ENCODE data around the gene CUBN. TPM values are rescaled to one million over a fixed set of nuclear protein-coding genes. Genes with fewer than 3 reads are reported as not detected.

CUBN gene
- total RNA-seq, 8 experiments from 2014 or later, result 0.58 to 23.2 (median 1.4) TPM

DNA sequence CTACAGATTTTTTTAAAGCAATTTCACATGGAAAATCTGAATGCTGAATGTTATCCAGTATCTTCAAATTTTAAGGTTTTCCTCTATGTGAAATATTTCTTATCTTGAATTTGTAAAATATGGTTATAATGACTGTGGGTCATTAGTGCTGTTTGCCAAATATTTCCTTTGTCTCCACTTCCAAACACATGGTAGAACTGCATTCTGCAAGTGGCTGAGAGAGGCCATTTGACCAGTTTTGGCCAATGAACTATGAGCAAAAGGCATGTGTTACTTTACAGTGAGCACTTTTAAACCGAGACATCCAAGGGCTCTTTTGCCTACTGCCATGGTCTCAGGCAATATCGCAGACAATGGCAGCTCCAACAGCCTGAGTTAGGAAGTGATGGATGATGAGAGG is 195.2 kb downstream of the CUBN start:
- WGBS, 10 experiments, result 69 to 100% (median 95%) methylated on average over 1 to 2 of the region's 2 CpGs; no CpG with 5 or more reads in 3 of the 10 experiments
- no peak for ATAC-seq (replicated peaks in 6 of 8)
- in situ Hi-C loops (cut with MboI; ENCODE audit: low pct_unique_long_range_greater_than_20kb in 2 of 9, low sequenced_read_pairs in 9 of 9, unreplicated experiment in 9 of 9), result no loop called here
- Histone ChIP-seq H3K4me3 (no peak overlapping the region), H3K27ac (no peak overlapping the region), H3K4me1 (replicated peaks in 1 of 2) (peaks cover 4 to 26% of the 10 kb centered on the region in 2 donors)

DNA sequence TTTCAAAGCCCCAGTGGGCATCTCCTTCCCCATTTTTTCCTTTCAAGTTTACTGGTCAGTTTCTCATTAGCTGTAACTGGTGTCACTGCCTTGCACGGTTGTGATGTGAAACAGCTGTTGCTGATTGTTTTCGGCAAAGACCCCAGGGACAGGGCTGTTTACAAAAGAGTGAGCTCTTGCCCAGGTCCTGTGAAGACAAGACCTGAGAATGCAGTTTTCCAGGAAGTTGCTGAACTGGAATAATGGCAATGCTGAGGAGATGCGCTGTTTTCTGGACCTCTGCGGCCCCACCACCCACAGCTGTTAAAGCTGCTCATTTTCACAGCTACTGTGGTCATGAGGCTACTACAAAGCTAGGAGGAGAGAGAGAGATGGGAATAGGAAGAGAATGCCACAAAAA is 195.8 kb downstream of the CUBN start:
- no peak overlapping the region for H3K27ac ChIP-seq
- H3K4me3 ChIP-seq, result no peak overlapping the region
- 20 to 88% (median 57%) methylated on average over 1 to 4 of the region's 4 CpGs; no CpG with 5 or more reads in 3 of the 10 experiments for WGBS, 10 experiments
- in situ Hi-C loops (cut with MboI; ENCODE audit: low pct_unique_long_range_greater_than_20kb in 2 of 9, low sequenced_read_pairs in 9 of 9, unreplicated experiment in 9 of 9), result no loop called here
- peaks cover 5 to 28% of the 10 kb centered on the region in 2 donors for H3K4me1 ChIP-seq (replicated peaks in 1 of 2)
- no peak for ATAC-seq (replicated peaks in 6 of 8)

DNA sequence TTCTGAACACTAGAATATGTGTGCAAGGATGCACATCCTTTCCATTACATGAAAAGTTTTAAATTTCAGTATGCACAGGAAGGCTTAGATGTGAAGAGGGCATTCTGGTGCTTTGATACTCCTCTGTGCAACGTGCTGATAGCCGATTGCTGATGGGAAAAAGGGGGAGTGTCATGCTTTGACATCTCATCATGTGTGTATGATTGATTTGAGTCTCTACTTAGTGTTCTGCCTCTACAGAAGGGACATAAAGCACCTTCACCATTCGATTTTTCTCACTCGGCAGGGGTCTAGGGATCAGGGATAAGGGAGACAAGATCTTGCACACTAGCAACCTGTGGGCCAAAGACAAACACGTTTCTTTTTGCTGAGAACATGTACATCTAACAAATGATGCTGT is 197.7 kb downstream of the CUBN start:
- peak in 4 of 8 experiments; percentile 49 to 58 (median 53) for ATAC-seq (replicated peaks in 6 of 8)
- Histone ChIP-seq H3K27ac (no peak overlapping the region), H3K4me3 (no peak overlapping the region), H3K4me1 (replicated peaks in 1 of 2) (peaks cover 7 to 18% of the 10 kb centered on the region in 2 donors)
- in situ Hi-C loops (cut with MboI; ENCODE audit: low pct_unique_long_range_greater_than_20kb in 2 of 9, low sequenced_read_pairs in 9 of 9, unreplicated experiment in 9 of 9), result no loop called here
- 20 to 86% (median 52%) methylated on average over 1 to 5 of the region's 5 CpGs; no CpG with 5 or more reads in 1 of the 10 experiments for WGBS, 10 experiments

DNA sequence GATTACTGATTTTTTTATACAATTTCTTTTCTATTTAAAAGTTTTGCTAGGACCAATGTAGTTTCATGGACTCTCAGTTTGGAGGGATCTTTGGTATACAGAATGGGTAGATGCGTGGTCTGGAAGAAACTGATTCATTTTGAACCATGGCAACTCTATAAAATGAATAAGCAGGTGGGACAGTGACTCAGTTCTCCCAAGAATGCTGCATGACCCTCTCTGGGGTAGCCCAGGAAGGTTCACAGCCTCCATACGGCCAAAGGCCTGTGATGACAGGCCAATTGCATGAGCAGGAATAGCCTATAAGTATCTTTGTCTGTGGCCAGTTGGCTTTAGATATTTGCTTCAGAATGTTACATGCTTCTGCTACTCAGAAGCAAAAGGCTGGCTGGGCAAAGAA is 199.1 kb downstream of the CUBN start:
- 75 to 100% (median 100%) methylated on average over 1 to 2 of the region's 2 CpGs; no CpG with 5 or more reads in 2 of the 10 experiments for WGBS, 10 experiments
- Histone ChIP-seq H3K27ac (no peak overlapping the region), H3K4me1 (replicated peaks in 1 of 2) (peaks cover 7 to 18% of the 10 kb centered on the region in 2 donors), H3K4me3 (no peak overlapping the region)
- ATAC-seq (replicated peaks in 6 of 8), result no peak
- in situ Hi-C loops (cut with MboI; ENCODE audit: low pct_unique_long_range_greater_than_20kb in 2 of 9, low sequenced_read_pairs in 9 of 9, unreplicated experiment in 9 of 9), result no loop called here

DNA sequence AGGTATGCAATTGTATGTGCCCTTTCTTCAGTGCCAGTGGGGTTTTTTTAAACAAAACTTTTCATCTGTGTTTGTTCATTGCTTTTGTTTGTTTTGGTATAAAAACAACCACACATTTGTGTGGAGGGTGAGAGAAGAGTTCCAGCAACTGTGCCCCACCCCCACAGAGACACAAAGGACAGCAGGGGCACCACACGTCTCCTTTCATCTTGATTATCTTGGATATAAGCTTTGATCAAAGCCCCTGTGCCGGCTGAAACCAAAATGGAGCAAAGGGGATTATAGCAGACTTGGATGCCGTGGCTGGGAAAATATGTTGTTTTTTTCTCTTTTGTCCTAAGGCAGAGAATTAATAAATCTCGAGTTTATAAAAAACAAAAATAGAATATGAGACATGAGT is 200.5 kb downstream of the CUBN start:
- no peak for ATAC-seq (replicated peaks in 6 of 8)

DNA sequence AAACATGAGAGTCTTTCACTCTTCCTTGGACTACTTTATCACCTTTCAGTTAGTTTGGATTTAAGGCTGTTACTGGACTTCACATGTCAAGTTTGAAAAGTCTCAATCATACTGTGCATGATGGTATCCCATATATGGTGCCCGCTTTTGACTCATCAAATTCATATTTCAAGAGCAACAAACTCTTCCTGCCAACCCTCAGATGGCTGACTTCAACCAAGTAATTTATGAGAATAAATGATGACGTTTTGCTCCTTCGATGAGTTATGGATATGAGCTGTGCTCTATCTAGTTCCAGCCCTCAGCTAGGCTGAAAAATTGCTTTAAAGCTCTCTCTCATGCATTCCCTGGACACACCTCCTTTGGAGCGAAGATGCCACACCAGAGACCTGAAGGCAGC is 202.1 kb downstream of the CUBN start:
- H3K27ac ChIP-seq, result no peak overlapping the region
- ATAC-seq (replicated peaks in 6 of 8), result no peak
- no peak overlapping the region for H3K4me3 ChIP-seq
- WGBS, 10 experiments, result 0 to 100% (median 78%) methylated on average over 1 to 4 of the region's 4 CpGs; no CpG with 5 or more reads in 1 of the 10 experiments
- H3K4me1 ChIP-seq (replicated peaks in 1 of 2), result peaks cover 7 to 18% of the 10 kb centered on the region in 2 donors
- in situ Hi-C loops (cut with MboI; ENCODE audit: low pct_unique_long_range_greater_than_20kb in 2 of 9, low sequenced_read_pairs in 9 of 9, unreplicated experiment in 9 of 9), result no loop called here

More for the DNA sequence above, 200.5 kb downstream of the CUBN start:
- Histone ChIP-seq H3K4me1 (replicated peaks in 1 of 2) (peaks cover 7 to 18% of the 10 kb centered on the region in 2 donors), H3K27ac (no peak overlapping the region), H3K4me3 (no peak overlapping the region)
- in situ Hi-C loops (cut with MboI; ENCODE audit: low pct_unique_long_range_greater_than_20kb in 2 of 9, low sequenced_read_pairs in 9 of 9, unreplicated experiment in 9 of 9), result no loop called here
- 20 to 82% (median 36%) methylated on average over 1 to 4 of the region's 4 CpGs; no CpG with 5 or more reads in 2 of the 10 experiments for WGBS, 10 experiments

DNA sequence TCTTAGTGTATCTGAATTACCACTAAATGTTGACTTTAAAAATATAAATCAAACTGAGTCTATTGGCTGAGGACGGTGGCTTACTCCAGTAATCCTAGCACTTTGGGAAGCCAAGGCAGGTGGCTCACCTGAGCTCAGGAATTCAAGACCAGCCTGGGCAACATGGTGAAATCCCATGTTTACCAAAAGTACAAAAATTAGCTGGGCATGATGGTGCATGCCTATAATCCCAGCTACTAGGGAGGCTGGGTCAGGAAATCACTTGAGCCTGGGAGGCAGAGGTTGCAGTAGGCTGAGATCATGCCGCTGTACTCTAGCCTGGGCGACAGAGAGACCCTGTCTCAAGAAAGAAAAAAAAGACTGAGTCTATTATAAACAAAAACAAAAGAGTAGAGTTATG is 205.9 kb downstream of the CUBN start:
- Histone ChIP-seq H3K4me3 (no peak overlapping the region), H3K4me1 (replicated peaks in 1 of 2) (peaks cover 8 to 17% of the 10 kb centered on the region in 2 donors), H3K27ac (no peak overlapping the region)
- WGBS, 10 experiments, result 93 to 100% (median 100%) methylated on average over 1 to 3 of the region's 3 CpGs; no CpG with 5 or more reads in 5 of the 10 experiments
- ATAC-seq (replicated peaks in 6 of 8), result no peak
- in situ Hi-C loops (cut with MboI; ENCODE audit: low pct_unique_long_range_greater_than_20kb in 2 of 9, low sequenced_read_pairs in 9 of 9, unreplicated experiment in 9 of 9), result no loop called here

DNA sequence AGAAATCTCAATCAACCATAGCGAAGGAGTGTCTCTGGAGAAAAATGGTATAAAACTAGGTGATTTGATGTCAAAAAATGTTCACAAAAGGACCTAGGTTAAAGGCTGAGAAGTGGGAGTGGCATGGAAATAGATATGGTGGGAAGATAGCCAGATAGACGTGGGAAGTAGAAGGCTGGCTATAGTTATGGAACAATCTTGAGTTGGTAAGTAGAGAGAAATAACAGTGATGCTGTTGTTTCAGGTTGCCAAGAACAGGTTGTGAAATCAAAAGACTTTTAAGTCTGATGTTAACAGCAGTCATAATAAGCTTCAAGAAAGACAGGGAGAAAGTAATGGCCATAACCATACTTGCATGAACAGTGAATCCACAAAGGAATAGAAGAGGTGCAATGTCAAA is 206.3 kb downstream of the CUBN start:
- no peak for ATAC-seq (replicated peaks in 6 of 8)
- Histone ChIP-seq H3K4me3 (no peak overlapping the region), H3K4me1 (replicated peaks in 1 of 2) (peaks cover 7 to 17% of the 10 kb centered on the region in 2 donors), H3K27ac (no peak overlapping the region)
- 20 to 100% (median 65%) methylated on average over 1 to 2 of the region's 2 CpGs; no CpG with 5 or more reads in 2 of the 10 experiments for WGBS, 10 experiments
- in situ Hi-C loops (cut with MboI; ENCODE audit: low pct_unique_long_range_greater_than_20kb in 2 of 9, low sequenced_read_pairs in 9 of 9, unreplicated experiment in 9 of 9), result no loop called here

DNA sequence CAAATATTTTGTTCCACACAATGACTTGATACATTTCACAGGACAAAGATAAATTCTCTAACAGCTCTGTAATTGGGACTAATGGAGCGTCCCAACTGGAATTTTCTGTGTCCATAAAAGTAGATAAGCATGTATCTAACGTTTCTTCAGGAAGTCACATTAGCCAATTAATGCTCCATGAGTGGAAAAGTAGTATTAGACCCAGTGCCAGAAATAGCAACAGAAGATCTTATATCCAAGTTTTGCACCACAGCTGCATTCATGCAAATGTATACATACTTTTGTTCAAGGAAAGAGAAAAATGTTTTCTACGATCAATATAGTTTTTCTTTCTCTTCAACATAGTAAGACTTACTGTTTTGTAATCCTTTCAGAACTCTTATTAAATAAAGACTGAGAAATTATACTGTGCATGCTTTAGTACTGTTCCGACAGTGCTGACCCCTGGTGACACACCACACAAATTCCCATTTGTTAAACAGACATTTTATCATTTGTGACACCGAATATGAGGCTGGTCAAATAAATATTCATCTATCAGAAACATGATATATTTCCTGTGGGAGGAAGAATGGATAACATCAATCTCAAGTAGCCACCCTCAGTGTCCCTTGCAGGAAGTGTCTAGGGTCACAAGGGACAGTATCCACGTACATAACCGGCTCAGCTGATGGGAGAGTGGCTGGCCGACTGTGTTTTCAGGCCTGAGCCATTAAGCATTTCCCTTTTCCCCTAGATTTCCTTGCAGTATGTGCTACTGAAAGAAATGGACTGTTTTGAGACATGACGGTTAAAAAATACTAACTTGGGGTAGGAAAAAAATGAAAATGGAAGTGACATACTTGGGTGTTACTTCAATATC is 210.3 kb downstream of the CUBN start:
- Histone ChIP-seq H3K27ac (peak overlapping the region; percentile 45 to 50), H3K4me1 (replicated peaks in 1 of 2) (peaks cover 7 to 17% of the 10 kb centered on the region in 2 donors), H3K4me3 (no peak overlapping the region)
- ATAC-seq (replicated peaks in 6 of 8), result peak in 6 of 8 experiments; percentile 24 to 98 (median 91)
- 52 to 78% (median 66%) methylated on average over 3 to 9 of the region's 9 CpGs for WGBS, 10 experiments
- in situ Hi-C loops (cut with MboI; ENCODE audit: low pct_unique_long_range_greater_than_20kb in 2 of 9, low sequenced_read_pairs in 9 of 9, unreplicated experiment in 9 of 9), result no loop called here

DNA sequence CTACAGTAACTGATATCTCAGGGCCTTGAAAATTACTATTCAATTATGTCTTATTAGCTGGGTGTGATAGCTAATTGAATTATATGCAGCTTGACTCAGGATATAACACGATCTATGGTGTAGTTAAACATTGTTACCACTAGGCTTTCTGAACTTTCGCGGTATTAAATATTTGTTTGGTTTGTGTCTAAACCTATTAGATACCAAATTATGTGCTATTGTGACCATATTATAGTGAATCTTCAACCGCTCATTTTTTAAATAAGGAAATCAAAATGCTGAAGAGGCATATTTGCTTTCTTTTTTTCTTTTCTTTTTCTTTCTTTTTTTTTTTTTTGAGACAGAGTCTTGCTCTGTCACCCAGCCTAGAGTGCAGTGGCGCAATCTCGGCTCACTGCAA is 213.1 kb downstream of the CUBN start:
- peaks cover 7 to 17% of the 10 kb centered on the region in 2 donors for H3K4me1 ChIP-seq (replicated peaks in 1 of 2)
- H3K27ac ChIP-seq, result no peak overlapping the region
- no peak overlapping the region for H3K4me3 ChIP-seq
- ATAC-seq (replicated peaks in 6 of 8), result no peak
- WGBS, 10 experiments, result 53 to 100% (median 95%) methylated on average over 2 to 6 of the region's 6 CpGs
- in situ Hi-C loops (cut with MboI; ENCODE audit: low pct_unique_long_range_greater_than_20kb in 2 of 9, low sequenced_read_pairs in 9 of 9, unreplicated experiment in 9 of 9), result no loop called here

DNA sequence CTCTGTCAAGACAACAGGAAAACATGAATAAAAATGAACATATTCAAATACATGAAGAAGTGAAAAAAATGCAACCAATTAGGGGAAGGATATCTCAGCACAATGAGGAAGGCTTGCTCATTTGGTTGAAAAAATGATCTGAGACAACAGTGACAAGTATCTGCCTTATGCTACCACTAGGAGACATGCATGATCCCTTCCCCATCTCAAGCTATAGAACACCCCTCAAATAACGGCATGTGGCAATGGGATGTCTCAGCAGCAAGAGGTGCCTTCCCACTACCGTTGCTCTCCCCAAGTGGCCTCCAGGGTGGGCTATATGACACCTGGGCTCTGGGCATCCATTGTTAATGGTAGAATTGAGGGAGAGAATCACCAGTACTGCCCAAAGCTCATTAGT is 214.3 kb downstream of the CUBN start:
- H3K27ac ChIP-seq, result no peak overlapping the region
- in situ Hi-C loops (cut with MboI; ENCODE audit: low pct_unique_long_range_greater_than_20kb in 2 of 9, low sequenced_read_pairs in 9 of 9, unreplicated experiment in 9 of 9), result no loop called here
- WGBS, 10 experiments, result 29 to 100% (median 85%) methylated on average over 1 to 2 of the region's 2 CpGs; no CpG with 5 or more reads in 4 of the 10 experiments
- H3K4me1 ChIP-seq (replicated peaks in 1 of 2), result peaks cover 8 to 14% of the 10 kb centered on the region in 2 donors
- ATAC-seq (replicated peaks in 6 of 8), result no peak
- no peak overlapping the region for H3K4me3 ChIP-seq

DNA sequence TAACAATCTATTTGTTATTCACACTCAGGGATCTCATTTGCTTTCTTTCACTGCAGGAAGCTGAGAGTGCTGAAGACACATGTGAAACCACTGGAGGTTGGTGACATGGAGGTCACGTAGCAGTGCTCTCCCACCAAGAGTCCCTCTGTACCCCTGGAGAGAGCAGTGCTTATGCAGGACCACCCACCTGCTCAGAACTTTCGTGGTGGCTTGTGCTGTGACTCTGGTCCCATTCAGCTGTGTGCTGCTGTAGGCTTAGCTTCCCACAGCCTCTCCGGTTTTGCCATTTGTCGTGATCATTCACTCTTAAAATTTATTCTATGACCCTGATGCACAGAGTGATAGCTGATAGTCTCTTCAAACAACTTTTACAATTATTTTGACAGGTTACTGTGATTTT is 216.3 kb downstream of the CUBN start:
- Histone ChIP-seq H3K4me1 (replicated peaks in 1 of 2) (peaks cover 9 to 14% of the 10 kb centered on the region in 2 donors), H3K27ac (no peak overlapping the region), H3K4me3 (no peak overlapping the region)
- ATAC-seq (replicated peaks in 6 of 8), result no peak
- WGBS, 10 experiments, result 76 to 100% (median 87%) methylated on average over 2 to 4 of the region's 4 CpGs; no CpG with 5 or more reads in 5 of the 10 experiments
- in situ Hi-C loops (cut with MboI; ENCODE audit: low pct_unique_long_range_greater_than_20kb in 2 of 9, low sequenced_read_pairs in 9 of 9, unreplicated experiment in 9 of 9), result no loop called here

DNA sequence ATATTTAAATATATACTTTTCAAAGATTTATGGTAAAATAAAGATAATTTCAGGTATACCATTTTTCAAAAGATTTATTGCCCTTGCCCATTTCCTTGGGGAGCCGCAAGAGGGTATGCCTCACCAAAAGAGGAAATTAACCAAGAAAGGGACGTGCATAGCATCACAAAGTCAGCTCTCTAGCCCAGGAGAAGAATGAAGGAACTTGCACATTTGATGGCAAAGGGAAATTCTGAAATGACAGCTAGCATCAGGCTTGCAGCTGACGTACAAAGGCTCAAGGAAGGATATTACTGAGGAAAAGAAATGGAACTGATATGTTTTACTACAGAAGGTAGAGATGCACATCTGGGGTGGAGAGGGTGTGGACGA is 218.8 kb downstream of the CUBN start:
- Histone ChIP-seq H3K4me1 (replicated peaks in 1 of 2) (peaks cover 18 to 24% of the 10 kb centered on the region in 2 donors), H3K27ac (no peak overlapping the region), H3K4me3 (no peak overlapping the region)
- 50 to 100% (median 87%) methylated on average over 2 to 4 of the region's 4 CpGs; no CpG with 5 or more reads in 1 of the 10 experiments for WGBS, 10 experiments
- ATAC-seq (replicated peaks in 6 of 8), result no peak
- in situ Hi-C loops (cut with MboI; ENCODE audit: low pct_unique_long_range_greater_than_20kb in 2 of 9, low sequenced_read_pairs in 9 of 9, unreplicated experiment in 9 of 9), result no loop called here
